ENCODE measurements around the gene TMEM233.

TMEM233 gene

GRCh38 chr12:119659289-119659897 lies 65.8 kb downstream of the TMEM233 start:
- peak; percentile 36 to 67 for DNase-seq

- DNase-seq: peak in 1 of 2 donors; percentile 12
Observed at GRCh38 chr12:119660076-119660475, 66.5 kb downstream of the TMEM233 start.

GRCh38 chr12:119661882-119662281 lies 68.3 kb downstream of the TMEM233 start:
- DNase-seq: no peak

- DNase-seq: no peak
Observed at GRCh38 chr12:119664642-119665041, 71.1 kb downstream of the TMEM233 start.

- DNase-seq: no peak
Observed at GRCh38 chr12:119665164-119665929, 71.8 kb downstream of the TMEM233 start.

GRCh38 chr12:119666226-119666795 lies 72.7 kb downstream of the TMEM233 start:
- DNase-seq: no peak

- DNase-seq: no peak
Observed at GRCh38 chr12:119666900-119667576, 73.5 kb downstream of the TMEM233 start.

GRCh38 chr12:119667577-119668323 lies 74.2 kb downstream of the TMEM233 start, which contains the start of gene PRKAB1:
Gene PRKAB1 (plus strand): TSS chr12:119668133. CDS start chr12:119668245, 112 bp downstream.
- DNase-seq: peak; percentile 96 to 98

GRCh38 chr12:119668324-119668841 lies 74.8 kb downstream of the TMEM233 start:
- no peak for DNase-seq

GRCh38 chr12:119669744-119670472 lies 76.3 kb downstream of the TMEM233 start:
- DNase-seq: no peak

GRCh38 chr12:119671070-119671469 lies 77.5 kb downstream of the TMEM233 start:
- no peak for DNase-seq

- DNase-seq: no peak
Observed at GRCh38 chr12:119672194-119672593, 78.6 kb downstream of the TMEM233 start.

GRCh38 chr12:119673634-119674033 lies 80.1 kb downstream of the TMEM233 start:
- DNase-seq: no peak

GRCh38 chr12:119674560-119674959 lies 81.0 kb downstream of the TMEM233 start:
- no peak for DNase-seq

GRCh38 chr12:119676022-119676421 lies 82.4 kb downstream of the TMEM233 start:
- no peak for DNase-seq

GRCh38 chr12:119676573-119676972 lies 83.0 kb downstream of the TMEM233 start:
- DNase-seq: no peak

GRCh38 chr12:119678459-119678858 lies 84.9 kb downstream of the TMEM233 start:
- no peak for DNase-seq

- DNase-seq: no peak
Observed at GRCh38 chr12:119679081-119679480, 85.5 kb downstream of the TMEM233 start.

GRCh38 chr12:119679490-119679889 lies 85.9 kb downstream of the TMEM233 start:
- no peak for DNase-seq

- no peak for DNase-seq
Observed at GRCh38 chr12:119681111-119681510, 87.5 kb downstream of the TMEM233 start.
